Ovary (tissue), 3 donors: ENCODE data around the gene BTRC.

Experiments used
- CTCF ChIP-seq, 3 donors: fragments of 450-650 bp in 2 of 3; fragments of 200-600 bp in 1 of 3; IDR thresholded peaks; one replicate each; pipeline versions ENCODE4 v1.5.1 to v1.8.0; 2016 to 2022; ENCODE audit warnings: antibody characterized with exemption in 3 of 3, mild to moderate bottlenecking in 1 of 3
- POLR2A ChIP-seq: fragments of 450-650 bp; IDR thresholded peaks from one replicate; pipeline ENCODE4 v1.6.1; 2017; ENCODE audit warnings: antibody characterized with exemption, mild to moderate bottlenecking, moderate library complexity
- donor health status: DM: no; HTN: no; CAD: no.

DNA sequence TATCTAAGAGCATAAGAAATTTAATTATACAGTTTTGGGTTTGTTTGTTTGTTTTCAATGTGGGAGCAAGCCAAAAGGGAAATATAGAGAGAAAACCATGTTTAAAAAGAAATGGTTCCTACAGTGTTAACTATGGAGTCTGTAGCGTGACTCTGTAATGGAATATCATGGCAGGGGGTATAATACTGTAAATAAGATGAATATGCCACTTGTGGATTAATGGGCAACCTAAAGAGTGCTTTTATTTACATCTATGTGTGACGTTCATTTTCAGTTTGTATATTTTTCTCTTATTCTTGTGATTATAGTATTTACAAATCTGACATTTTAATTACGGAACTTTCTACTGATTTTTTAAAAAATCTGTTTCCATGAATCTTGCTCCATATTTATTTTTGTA is 138.2 kb downstream of the BTRC start:
- no peak for TF ChIP-seq POLR2A
- no peak for TF ChIP-seq CTCF (IDR thresholded peaks at IDR 0.05)
